HEK293 (cell line): ENCODE measurements around the gene RASGRF2.

Experiments
- ELK4 ChIP-seq: IDR thresholded peaks from 2 replicates; pipeline ENCODE4 v1.6.1; 2011; ENCODE audit warnings: mild to moderate bottlenecking, low read depth, low read length, borderline replicate concordance
- HOXC10 ChIP-seq: sonication (generic); formaldehyde crosslinking; IDR thresholded peaks from 2 replicates; pipeline ENCODE4 v1.8.1; 2023; ENCODE audit warnings: mild to moderate bottlenecking, missing genetic modification reagents
- KLF17 ChIP-seq: fragments of 450-650 bp; formaldehyde crosslinking; IDR thresholded peaks from 2 replicates; pipeline ENCODE4 v1.5.1; 2016; ENCODE audit warnings: missing biosample characterization, missing genetic modification characterization
- PRDM1 ChIP-seq: fragments of 450-650 bp; formaldehyde crosslinking; IDR thresholded peaks from 2 replicates; pipeline ENCODE4; 2016; ENCODE audit warnings: missing biosample characterization, missing genetic modification characterization
- REST ChIP-seq: fragments of 450-650 bp; formaldehyde crosslinking; IDR thresholded peaks from 2 replicates; pipeline ENCODE4 v1.5.1; 2016; ENCODE audit warnings: missing biosample characterization, missing genetic modification characterization
- SCRT2 ChIP-seq: fragments of 450-650 bp; formaldehyde crosslinking; IDR thresholded peaks from 2 replicates; pipeline ENCODE4 v1.5.1; 2016; ENCODE audit warnings: missing biosample characterization, missing genetic modification characterization
- SP3 ChIP-seq: fragments of 450-650 bp; formaldehyde crosslinking; IDR thresholded peaks from 2 replicates; pipeline ENCODE4 v1.5.1; 2016; ENCODE audit warnings: missing biosample characterization, missing genetic modification characterization
- YY1 ChIP-seq: fragments of 450-650 bp; formaldehyde crosslinking; IDR thresholded peaks from 2 replicates; pipeline ENCODE4 v1.5.1; 2018; ENCODE audit warnings: missing biosample characterization, missing genetic modification characterization
- YY2 ChIP-seq: fragments of 450-650 bp; formaldehyde crosslinking; IDR thresholded peaks from 2 replicates; pipeline ENCODE4 v1.5.1; 2016; ENCODE audit warnings: missing biosample characterization, missing genetic modification characterization
- ZBTB10 ChIP-seq: fragments of 450-650 bp; formaldehyde crosslinking; IDR thresholded peaks from 2 replicates; pipeline ENCODE4 v1.5.1; 2016; ENCODE audit warnings: missing biosample characterization, missing genetic modification characterization
- ZFP41 ChIP-seq: fragments of 450-650 bp; formaldehyde crosslinking; IDR thresholded peaks from 2 replicates; pipeline ENCODE4 v1.5.1; 2016; ENCODE audit warnings: missing biosample characterization, missing genetic modification characterization, borderline replicate concordance
- ZFP69B ChIP-seq: fragments of 450-650 bp; formaldehyde crosslinking; IDR thresholded peaks from 2 replicates; pipeline ENCODE4 v1.5.1; 2016; ENCODE audit warnings: missing biosample characterization, missing genetic modification characterization
- ZNF121 ChIP-seq: fragments of 450-650 bp; formaldehyde crosslinking; IDR thresholded peaks from 2 replicates; pipeline ENCODE4 v1.5.1; 2016; ENCODE audit warnings: missing biosample characterization, missing genetic modification characterization
- ZNF133 ChIP-seq: fragments of 450-650 bp; formaldehyde crosslinking; IDR thresholded peaks from 2 replicates; pipeline ENCODE4 v1.5.1; 2016; ENCODE audit warnings: missing biosample characterization, missing genetic modification characterization
- ZNF157 ChIP-seq: fragments of 450-650 bp; formaldehyde crosslinking; IDR thresholded peaks from 2 replicates; pipeline ENCODE4 v1.5.1; 2016; ENCODE audit warnings: missing biosample characterization, missing genetic modification characterization
- ZNF202 ChIP-seq: fragments of 450-650 bp; formaldehyde crosslinking; IDR thresholded peaks from 2 replicates; pipeline ENCODE4 v1.5.1; 2016; ENCODE audit warnings: missing biosample characterization, missing genetic modification characterization, borderline replicate concordance
- ZNF211 ChIP-seq: fragments of 450-650 bp; formaldehyde crosslinking; IDR thresholded peaks from 2 replicates; pipeline ENCODE4 v1.5.1; 2016; ENCODE audit warnings: low read depth, missing biosample characterization, missing genetic modification characterization
- ZNF221 ChIP-seq: fragments of 450-650 bp; formaldehyde crosslinking; IDR thresholded peaks from 2 replicates; pipeline ENCODE4 v1.5.1; 2017; ENCODE audit warnings: missing biosample characterization, missing genetic modification characterization, borderline replicate concordance
- ZNF302 ChIP-seq: fragments of 450-650 bp; formaldehyde crosslinking; IDR thresholded peaks from 2 replicates; pipeline ENCODE4 v1.5.1; 2016; ENCODE audit warnings: missing biosample characterization, missing genetic modification characterization, low read depth
- ZNF311 ChIP-seq: fragments of 450-650 bp; formaldehyde crosslinking; IDR thresholded peaks from 2 replicates; pipeline ENCODE4 v1.5.1; 2017; ENCODE audit warnings: missing biosample characterization, missing genetic modification characterization, borderline replicate concordance
- ZNF324 ChIP-seq: fragments of 450-650 bp; formaldehyde crosslinking; IDR thresholded peaks from 2 replicates; pipeline ENCODE4 v1.5.1; 2016; ENCODE audit warnings: missing biosample characterization, missing genetic modification characterization
- ZNF341 ChIP-seq: fragments of 450-650 bp; formaldehyde crosslinking; IDR thresholded peaks from 2 replicates; pipeline ENCODE4; 2016; ENCODE audit warnings: low read depth, missing biosample characterization, missing genetic modification characterization
- ZNF350 ChIP-seq: fragments of 450-650 bp; formaldehyde crosslinking; IDR thresholded peaks from 2 replicates; pipeline ENCODE4 v1.5.0; 2017; ENCODE audit warnings: missing biosample characterization, mild to moderate bottlenecking, missing genetic modification characterization
- ZNF366 ChIP-seq: fragments of 450-650 bp; formaldehyde crosslinking; conservative IDR thresholded peaks from 2 replicates; pipeline ENCODE4 v1.5.1; 2016; ENCODE audit warnings: missing biosample characterization, missing genetic modification characterization
- ZNF433 ChIP-seq: fragments of 450-650 bp; formaldehyde crosslinking; IDR thresholded peaks from 2 replicates; pipeline ENCODE4 v1.5.1; 2016; ENCODE audit warnings: missing biosample characterization, missing genetic modification characterization, low read depth
- ZNF510 ChIP-seq: fragments of 450-650 bp; formaldehyde crosslinking; IDR thresholded peaks from 2 replicates; pipeline ENCODE4 v1.5.1; 2018; ENCODE audit warnings: mild to moderate bottlenecking, missing genetic modification characterization, missing biosample characterization; ENCODE audit not compliant: insufficient replicate concordance
- ZNF548 ChIP-seq: fragments of 450-650 bp; formaldehyde crosslinking; IDR thresholded peaks from 2 replicates; pipeline ENCODE4 v1.5.1; 2016; ENCODE audit warnings: missing biosample characterization, missing genetic modification characterization
- ZNF596 ChIP-seq: fragments of 450-650 bp; IDR thresholded peaks from 2 replicates; pipeline ENCODE4 v1.5.0; 2018; ENCODE audit warnings: missing biosample characterization, mild to moderate bottlenecking, missing genetic modification characterization, moderate library complexity
- ZNF704 ChIP-seq: fragments of 450-650 bp; formaldehyde crosslinking; IDR thresholded peaks from 2 replicates; pipeline ENCODE4 v1.5.1; 2016; ENCODE audit warnings: missing biosample characterization, missing genetic modification characterization
- ZNF776 ChIP-seq: fragments of 450-650 bp; formaldehyde crosslinking; IDR thresholded peaks from 2 replicates; pipeline ENCODE4 v1.5.0; 2017; ENCODE audit warnings: missing biosample characterization, missing genetic modification characterization, borderline replicate concordance
- ZNF785 ChIP-seq: fragments of 450-650 bp; formaldehyde crosslinking; IDR thresholded peaks from 2 replicates; pipeline ENCODE4 v1.5.1; 2016; ENCODE audit warnings: missing biosample characterization, missing genetic modification characterization
- ZNF843 ChIP-seq: fragments of 450-650 bp; formaldehyde crosslinking; IDR thresholded peaks from 2 replicates; pipeline ENCODE4 v1.5.1; 2016; ENCODE audit warnings: missing biosample characterization, missing genetic modification characterization

RASGRF2 gene

GRCh38 chr5:80959768-80960442, at the start of gene RASGRF2 (continued):
- TF ChIP-seq ZNF341 (tag by site-specific recombination), result no peak
- TF ChIP-seq ZNF221, result no peak
- no peak for TF ChIP-seq ZNF596 (tag by site-specific recombination)
- TF ChIP-seq ZNF157 (tag by site-specific recombination), result no peak; the same call in 1 of the 2 replicates
- TF ChIP-seq ZNF311 (tag by site-specific recombination), result no peak
- no peak for TF ChIP-seq ZNF366
- no peak for TF ChIP-seq HOXC10 (CRISPR knock-in tag)
- no peak for TF ChIP-seq ZNF302 (tag by site-specific recombination)
- TF ChIP-seq ZNF121 (tag by site-specific recombination), result no peak
- peak; percentile 82; the same call in 1 of the 2 replicates for TF ChIP-seq ZNF785 (tag by site-specific recombination)
- TF ChIP-seq KLF17 (tag by site-specific recombination), result no peak
- TF ChIP-seq ZNF433 (tag by site-specific recombination), result no peak
- TF ChIP-seq ZFP69B (tag by site-specific recombination), result peak; percentile 30; the same call in 1 of the 2 replicates
- TF ChIP-seq ZNF510, result no peak
- peak; percentile 35 for TF ChIP-seq ZNF843 (tag by site-specific recombination)
- no peak for TF ChIP-seq ZNF324 (tag by site-specific recombination)
- TF ChIP-seq PRDM1 (tag by site-specific recombination), result no peak
- no peak for TF ChIP-seq ZNF211
- 0 out of 2 replicates have a peak, but pooled peaks have one; percentile 26 for TF ChIP-seq ZNF704 (tag by site-specific recombination)
- no peak for TF ChIP-seq ELK4
- no peak for TF ChIP-seq ZNF776
- TF ChIP-seq ZBTB10 (tag by site-specific recombination), result 0 out of 2 replicates have a peak, but pooled peaks have one; percentile 44
- TF ChIP-seq YY2 (tag by site-specific recombination), result no peak
- no peak for TF ChIP-seq SCRT2
- no peak for TF ChIP-seq YY1 (tag by site-specific recombination)
- TF ChIP-seq ZNF350 (tag by site-specific recombination), result no peak
- no peak for TF ChIP-seq REST (tag by site-specific recombination)
- TF ChIP-seq ZNF133, result 0 out of 2 replicates have a peak, but pooled peaks have one; percentile 30
- no peak for TF ChIP-seq ZNF202 (tag by site-specific recombination)
- TF ChIP-seq SP3 (tag by site-specific recombination), result no peak
- TF ChIP-seq ZFP41 (tag by site-specific recombination), result no peak
- no peak for TF ChIP-seq ZNF548
